GM21529 (cell line): ENCODE results near the gene MARCHF10.
"Not testable (repeated sequence)": the region's sequence is repeated elsewhere in the genome, so short reads cannot be mapped to it uniquely, and the experiment has no call there.

ENCODE experiments used
- ATAC-seq: cut with Tn5 transposase; IDR thresholded peaks from one replicate; pipeline ENCODE4 v1.9.1; 2021; ENCODE audit not compliant: unreplicated experiment

Gene MARCHF10

GRCh38 chr17:62702746-62703260 is 105.3 kb downstream of the MARCHF10 start:
- ATAC-seq = no peak

DNA sequence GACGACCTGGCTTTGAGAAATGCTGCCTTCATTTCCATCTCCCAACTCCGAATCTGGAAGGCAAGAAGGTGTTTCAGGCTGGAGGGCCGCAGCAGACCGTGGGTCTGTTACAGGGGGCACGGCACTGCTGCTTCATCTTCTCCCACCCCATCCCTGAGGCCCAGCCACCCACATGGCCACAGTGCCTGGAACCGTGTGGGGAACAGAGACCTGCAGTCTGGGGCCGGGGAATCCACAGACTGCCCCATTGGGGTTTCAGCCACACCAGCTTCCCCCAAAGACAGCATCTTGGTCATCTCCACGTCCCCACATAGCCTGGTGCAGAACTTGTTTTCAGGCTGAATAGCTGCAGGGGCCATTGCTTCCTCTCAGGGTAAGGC is 106.4 kb downstream of the MARCHF10 start:
- no peak for ATAC-seq

DNA sequence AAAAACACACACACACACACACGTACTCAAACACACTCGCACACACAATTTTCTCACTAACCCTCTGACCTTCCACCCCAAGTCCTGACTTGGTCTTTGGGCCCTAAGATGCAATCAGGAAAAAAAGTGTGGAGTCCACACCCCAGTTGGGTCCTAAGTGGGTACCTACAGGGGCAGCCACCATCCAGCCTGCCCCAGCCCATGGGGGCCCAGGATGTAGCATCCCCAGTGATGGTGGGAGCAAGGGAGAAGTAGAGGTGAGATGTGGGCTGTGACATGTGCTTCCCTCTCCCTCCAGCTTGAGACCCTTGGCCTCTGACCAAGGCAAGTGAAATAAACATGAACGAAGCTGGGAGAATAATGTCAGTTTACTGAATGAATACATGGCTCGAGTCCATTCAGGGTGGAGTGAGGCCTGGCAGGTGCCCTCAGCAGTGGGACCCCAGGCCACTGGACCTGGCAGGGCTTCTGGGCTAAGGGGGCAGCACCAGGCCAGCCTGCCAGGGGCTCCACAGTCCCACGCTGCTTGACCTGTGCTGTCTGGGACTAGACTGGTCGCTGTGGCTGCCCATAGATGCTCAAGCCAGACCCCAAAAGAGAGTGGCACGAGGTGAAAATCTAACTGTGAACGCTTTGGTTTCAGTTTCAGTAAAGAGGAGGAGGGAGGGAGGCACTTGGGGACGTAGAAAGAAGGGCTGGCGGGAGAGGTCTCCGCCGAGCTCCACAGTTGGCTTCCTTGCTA is 107.0 kb downstream of the MARCHF10 start:
- ATAC-seq = no peak

DNA sequence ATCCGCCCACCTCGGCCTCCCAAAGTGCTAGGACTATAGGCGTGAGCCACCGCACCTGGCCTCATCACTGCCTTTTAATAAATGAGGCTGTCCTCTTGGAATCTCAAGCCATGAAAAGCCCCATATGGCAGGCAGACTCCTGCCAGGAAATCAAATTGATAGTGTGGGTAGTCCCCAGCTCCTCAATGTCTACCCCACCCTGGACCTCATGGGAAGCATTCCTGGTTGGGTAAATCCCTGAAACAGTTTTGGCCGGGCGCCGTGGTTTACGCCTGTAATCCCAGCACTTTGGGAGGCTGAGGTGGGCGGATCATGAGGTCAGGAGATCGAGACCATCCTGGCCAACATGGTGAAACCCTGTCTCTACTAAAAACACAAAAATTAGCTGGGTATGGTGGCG is 109.7 kb downstream of the MARCHF10 start:
- not testable (repeated sequence) for ATAC-seq

GRCh38 chr17:62696726-62697490 is 111.2 kb downstream of the MARCHF10 start:
- ATAC-seq = no peak

GRCh38 chr17:62696256-62696655 is 111.9 kb downstream of the MARCHF10 start:
- no peak for ATAC-seq

- ATAC-seq = not testable (repeated sequence)
Observed at GRCh38 chr17:62695093-62695738, 112.9 kb downstream of the MARCHF10 start.

GRCh38 chr17:62693616-62694409 is 114.3 kb downstream of the MARCHF10 start:
- no peak for ATAC-seq

DNA sequence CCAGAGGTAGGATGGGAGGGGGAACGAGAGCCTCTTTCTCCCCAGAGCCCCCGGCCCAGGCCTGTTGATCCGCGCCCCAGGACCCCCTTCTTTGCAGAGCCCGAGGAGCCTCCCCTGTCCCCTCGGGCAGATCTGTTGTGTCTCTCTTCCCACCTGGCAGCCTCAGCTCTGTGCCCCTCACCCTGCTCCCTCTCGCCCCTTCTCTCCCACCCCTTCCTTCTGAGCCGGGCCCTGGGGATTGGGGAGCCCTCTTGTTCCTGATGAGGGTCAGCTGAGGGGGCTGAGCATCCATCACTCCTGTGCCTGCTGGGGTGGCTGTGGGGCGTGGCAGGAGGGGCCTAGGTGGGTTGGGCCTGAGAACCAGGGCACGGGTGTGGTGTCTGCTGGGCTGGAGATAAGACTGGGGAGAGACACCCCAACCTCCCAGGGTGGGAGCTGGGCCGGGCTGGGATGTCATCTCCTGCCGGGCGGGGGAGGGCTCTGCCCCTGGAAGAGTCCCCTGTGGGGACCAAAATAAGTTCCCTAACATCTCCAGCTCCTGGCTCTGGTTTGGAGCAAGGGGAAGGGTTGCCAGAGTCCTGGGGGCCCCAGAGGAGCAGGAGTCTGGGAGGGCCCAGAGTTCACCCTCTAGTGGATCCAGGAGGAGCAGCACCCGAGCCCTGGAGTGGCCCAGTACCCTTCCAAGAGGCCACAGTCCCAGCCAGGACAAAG is 115.2 kb downstream of the MARCHF10 start:
- ATAC-seq = no peak

DNA sequence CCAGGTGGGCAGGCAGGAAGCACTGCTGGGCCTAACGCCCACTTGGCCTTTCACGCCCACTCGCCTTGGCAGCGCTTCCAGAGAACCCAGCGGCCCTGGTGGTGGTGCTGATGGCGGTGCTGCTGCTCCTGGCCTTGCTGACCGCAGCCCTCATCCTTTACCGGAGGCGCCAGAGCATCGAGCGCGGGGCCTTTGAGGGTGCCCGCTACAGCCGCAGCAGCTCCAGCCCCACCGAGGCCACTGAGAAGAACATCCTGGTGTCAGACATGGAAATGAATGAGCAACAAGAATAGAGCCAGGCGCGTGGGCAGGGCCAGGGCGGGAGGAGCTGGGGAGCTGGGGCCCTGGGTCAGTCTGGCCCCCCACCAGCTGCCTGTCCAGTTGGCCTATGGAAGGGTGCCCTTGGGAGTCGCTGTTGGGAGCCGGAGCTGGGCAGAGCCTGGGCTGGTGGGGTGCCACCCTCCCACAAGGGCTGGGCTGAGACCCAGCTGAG is 115.9 kb downstream of the MARCHF10 start:
- ATAC-seq = no peak

GRCh38 chr17:62691589-62691915 is 116.6 kb downstream of the MARCHF10 start:
- ATAC-seq = not testable (repeated sequence)

GRCh38 chr17:62690168-62690897 is 117.8 kb downstream of the MARCHF10 start:
- ATAC-seq = no peak

DNA sequence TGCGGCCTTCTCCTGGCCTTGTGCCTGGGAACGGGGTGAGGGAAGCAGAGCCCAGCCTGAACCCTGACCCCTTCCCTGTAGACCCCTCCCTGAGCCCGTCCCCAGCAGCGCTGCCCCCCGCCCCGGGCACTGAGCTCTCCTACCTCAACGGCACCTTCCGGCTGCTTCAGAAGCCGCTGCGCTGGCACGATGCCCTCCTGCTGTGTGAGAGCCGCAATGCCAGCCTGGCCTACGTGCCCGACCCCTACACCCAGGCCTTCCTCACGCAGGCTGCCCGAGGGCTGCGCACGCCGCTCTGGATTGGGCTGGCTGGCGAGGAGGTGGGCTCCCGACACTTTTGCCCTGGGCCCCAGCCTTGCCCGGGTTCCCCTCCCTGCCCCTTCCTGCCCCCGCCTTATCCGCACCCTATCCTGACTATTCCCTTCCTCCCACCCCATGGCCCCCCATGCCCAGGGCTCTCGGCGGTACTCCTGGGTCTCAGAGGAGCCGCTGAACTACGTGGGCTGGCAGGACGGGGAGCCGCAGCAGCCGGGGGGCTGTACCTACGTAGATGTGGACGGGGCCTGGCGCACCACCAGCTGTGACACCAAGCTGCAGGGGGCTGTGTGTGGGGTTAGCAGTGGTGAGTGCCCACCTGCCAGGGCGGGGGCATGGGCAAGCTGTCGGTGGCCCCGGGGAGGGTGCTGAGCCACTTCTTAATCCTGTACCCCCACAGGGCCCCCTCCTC is 118.5 kb downstream of the MARCHF10 start:
- no peak for ATAC-seq

DNA sequence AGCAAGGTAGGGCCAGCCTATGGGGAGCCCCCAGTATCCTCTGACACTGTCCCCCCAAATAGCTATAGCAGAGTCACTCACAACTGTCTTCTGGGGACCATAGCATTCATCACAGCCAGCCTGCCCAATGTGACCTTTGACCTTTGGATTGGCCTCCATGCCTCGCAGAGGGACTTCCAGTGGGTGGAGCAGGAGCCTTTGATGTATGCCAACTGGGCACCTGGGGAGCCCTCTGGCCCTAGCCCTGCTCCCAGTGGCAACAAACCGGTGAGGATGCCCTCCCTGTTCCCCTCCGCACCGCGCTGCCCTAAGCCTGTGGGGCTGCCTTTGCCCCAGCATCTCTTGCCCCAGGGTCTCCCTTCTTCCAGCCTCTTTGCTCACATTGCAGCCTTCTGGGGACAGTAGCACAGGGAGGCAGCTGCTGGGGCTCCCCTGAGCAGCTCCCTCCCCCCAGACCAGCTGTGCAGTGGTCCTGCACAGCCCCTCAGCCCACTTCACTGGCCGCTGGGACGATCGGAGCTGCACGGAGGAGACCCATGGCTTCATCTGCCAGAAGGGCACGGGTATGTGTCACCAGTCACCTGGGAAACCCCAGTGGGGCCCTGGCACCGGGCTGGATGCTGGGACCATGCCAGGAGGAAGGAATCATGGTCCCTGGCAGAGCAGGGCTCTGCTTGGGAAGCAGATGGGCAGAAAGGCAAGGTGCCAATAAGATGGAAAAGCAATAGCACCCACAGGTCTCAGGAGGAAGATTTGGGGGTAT is 119.5 kb downstream of the MARCHF10 start:
- no peak for ATAC-seq

DNA sequence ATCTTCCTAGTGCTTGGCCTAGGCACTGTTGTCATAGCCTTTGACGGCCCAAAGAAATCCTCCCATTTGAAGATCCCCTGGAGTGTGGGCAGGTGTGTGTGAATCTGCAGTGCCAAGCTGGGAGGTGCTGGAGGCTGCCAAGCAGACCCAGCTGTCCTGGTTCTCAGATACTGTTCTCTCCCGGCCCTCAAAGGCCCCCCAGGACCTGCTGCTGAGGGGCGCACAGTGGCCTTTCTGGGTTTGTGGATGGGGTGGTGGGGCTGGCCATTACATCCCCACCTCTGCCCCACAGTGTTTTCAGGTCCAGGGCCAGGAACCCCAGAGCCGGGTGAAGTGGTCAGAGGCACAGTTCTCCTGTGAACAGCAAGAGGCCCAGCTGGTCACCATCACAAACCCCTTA is 120.1 kb downstream of the MARCHF10 start:
- no peak for ATAC-seq

DNA sequence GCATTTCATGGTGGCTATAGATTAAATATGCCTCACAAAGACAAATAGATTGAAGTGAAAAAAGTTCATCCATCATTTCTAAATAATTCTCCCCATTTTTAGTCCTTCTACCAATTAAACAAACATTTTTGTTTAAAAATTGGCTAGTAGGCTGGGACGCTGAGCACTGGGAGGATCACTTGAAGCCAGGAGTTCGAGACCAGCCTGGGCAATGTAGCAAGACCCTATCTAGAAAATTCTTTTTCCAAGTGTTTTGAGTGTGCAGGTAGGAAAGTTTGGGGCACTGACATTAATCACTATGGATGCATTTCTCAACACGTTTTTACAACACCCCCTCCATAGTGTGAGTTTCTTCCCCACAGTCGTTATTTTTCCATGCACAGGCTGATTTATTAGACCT is 123.9 kb downstream of the MARCHF10 start:
- no peak for ATAC-seq

GRCh38 chr17:62681939-62682381 is 126.2 kb downstream of the MARCHF10 start:
- ATAC-seq = no peak
